Ectodermal cell (in vitro differentiated cells): Measurements from ENCODE around the gene KLC1.

ENCODE experiments used
- H3K27ac ChIP-seq: 2 replicates; pipeline ENCODE4 v1.7.0; 2013; ENCODE audit warnings: mild to moderate bottlenecking, low read depth, low read length; ENCODE audit not compliant: insufficient read depth, poor library complexity, severe bottlenecking
- H3K27me3 ChIP-seq: 2 replicates; pipeline ENCODE4 v1.7.0; 2013; ENCODE audit warnings: mild to moderate bottlenecking, low read length; ENCODE audit not compliant: insufficient read depth, control insufficient read depth, poor library complexity, severe bottlenecking
- H3K36me3 ChIP-seq: one replicate; pipeline ENCODE4 v1.7.0; 2013; ENCODE audit warnings: low read length; ENCODE audit not compliant: control insufficient read depth, insufficient read depth
- H3K4me1 ChIP-seq: one replicate; pipeline ENCODE4 v1.7.0; 2013; ENCODE audit warnings: low read length; ENCODE audit not compliant: control insufficient read depth, insufficient read depth
- H3K4me3 ChIP-seq: 2 replicates; pipeline ENCODE4 v1.7.0; 2013; ENCODE audit warnings: low read depth, low read length, control low read depth; ENCODE audit not compliant: insufficient read depth
- H3K9me3 ChIP-seq: 2 replicates; pipeline ENCODE4 v1.7.0; 2013; ENCODE audit warnings: mild to moderate bottlenecking, low read length, moderate library complexity; ENCODE audit not compliant: control insufficient read depth
- WGBS, 2 experiments: methylation state at CpG; one replicate each; pipeline ENCODE4 v1.1.7; 2013; ENCODE audit warnings: missing lambda C conversion rate in 2 of 2; 5-methylcytosine and 5-hydroxymethylcytosine counted together

Gene KLC1

GRCh38 chr14:103696070-103696402 lies 67.0 kb downstream of the KLC1 start:
- no peak overlapping the region for H3K27ac ChIP-seq
- peaks cover 28% of the 10 kb centered on the region for H3K36me3 ChIP-seq
- H3K27me3 ChIP-seq, result no peaks in the 10 kb centered on the region
- H3K4me3 ChIP-seq, result no peak overlapping the region
- no peaks in the 10 kb centered on the region for H3K9me3 ChIP-seq
- 87 to 93% methylated on average over 10 to 13 of the region's 13 CpGs for WGBS, 2 experiments
- H3K4me1 ChIP-seq, result peaks cover 3% of the 10 kb centered on the region

GRCh38 chr14:103696466-103697071 lies 67.6 kb downstream of the KLC1 start:
- no peaks in the 10 kb centered on the region for H3K27me3 ChIP-seq

GRCh38 chr14:103697206-103697602 lies 68.2 kb downstream of the KLC1 start:
- 86 to 92% methylated on average over 3 of the region's 3 CpGs for WGBS, 2 experiments
- peaks cover 28% of the 10 kb centered on the region for H3K36me3 ChIP-seq

More at GRCh38 chr14:103696466-103697071, 67.6 kb downstream of the KLC1 start:
- H3K27ac ChIP-seq, result peak overlapping the region; percentile 36
- peaks cover 3% of the 10 kb centered on the region for H3K4me1 ChIP-seq
- peaks cover 28% of the 10 kb centered on the region for H3K36me3 ChIP-seq
- no peaks in the 10 kb centered on the region for H3K9me3 ChIP-seq
- H3K4me3 ChIP-seq, result no peak overlapping the region
- 83% methylated on average over 16 of the region's 17 CpGs for WGBS, 2 experiments

GRCh38 chr14:103697603-103698379 lies 68.8 kb downstream of the KLC1 start:
- Histone ChIP-seq H3K9me3 (no peaks in the 10 kb centered on the region), H3K27ac (no peak overlapping the region), H3K4me1 (peaks cover 3% of the 10 kb centered on the region), H3K27me3 (no peaks in the 10 kb centered on the region), H3K4me3 (no peak overlapping the region), H3K36me3 (peaks cover 28% of the 10 kb centered on the region)
- 94% methylated on average over 14 of the region's 14 CpGs for WGBS, 2 experiments

More at GRCh38 chr14:103697206-103697602, 68.2 kb downstream of the KLC1 start:
- H3K4me3 ChIP-seq, result no peak overlapping the region
- no peaks in the 10 kb centered on the region for H3K27me3 ChIP-seq
- peak overlapping the region; percentile 36 for H3K27ac ChIP-seq
- H3K4me1 ChIP-seq, result peaks cover 3% of the 10 kb centered on the region
- no peaks in the 10 kb centered on the region for H3K9me3 ChIP-seq

- H3K36me3 ChIP-seq, result peaks cover 29% of the 10 kb centered on the region
- WGBS, 2 experiments, result 94% methylated on average over 33 of the region's 33 CpGs
- H3K4me1 ChIP-seq, result peaks cover 3% of the 10 kb centered on the region
- no peaks in the 10 kb centered on the region for H3K27me3 ChIP-seq
- H3K4me3 ChIP-seq, result no peak overlapping the region
- peak overlapping the region; percentile 36 for H3K27ac ChIP-seq
- H3K9me3 ChIP-seq, result no peaks in the 10 kb centered on the region
Measured at GRCh38 chr14:103698380-103699260, 69.6 kb downstream of the KLC1 start.

- Histone ChIP-seq H3K27ac (no peak overlapping the region), H3K36me3 (peaks cover 32% of the 10 kb centered on the region), H3K27me3 (no peaks in the 10 kb centered on the region), H3K4me3 (no peak overlapping the region), H3K9me3 (no peaks in the 10 kb centered on the region), H3K4me1 (peaks cover 3% of the 10 kb centered on the region)
- 94% methylated on average over 17 of the region's 17 CpGs for WGBS, 2 experiments
Measured at GRCh38 chr14:103699261-103699661, 70.2 kb downstream of the KLC1 start.

GRCh38 chr14:103699901-103700752 lies 71.1 kb downstream of the KLC1 start:
- Histone ChIP-seq H3K4me1 (peaks cover 3% of the 10 kb centered on the region), H3K36me3 (peaks cover 32% of the 10 kb centered on the region), H3K9me3 (no peaks in the 10 kb centered on the region), H3K27me3 (no peaks in the 10 kb centered on the region), H3K27ac (no peak overlapping the region), H3K4me3 (no peak overlapping the region)
- 94% methylated on average over 25 of the region's 25 CpGs for WGBS, 2 experiments

- H3K4me3 ChIP-seq, result no peak overlapping the region
- no peaks in the 10 kb centered on the region for H3K9me3 ChIP-seq
- H3K4me1 ChIP-seq, result peaks cover 3% of the 10 kb centered on the region
- H3K27ac ChIP-seq, result no peak overlapping the region
- no peaks in the 10 kb centered on the region for H3K27me3 ChIP-seq
- peaks cover 33% of the 10 kb centered on the region for H3K36me3 ChIP-seq
- WGBS, 2 experiments, result 95 to 97% methylated on average over 20 of the region's 21 CpGs
Measured at GRCh38 chr14:103700753-103701490, 71.9 kb downstream of the KLC1 start.

- H3K4me3 ChIP-seq, result no peak overlapping the region
- H3K4me1 ChIP-seq, result no peaks in the 10 kb centered on the region
- WGBS, 2 experiments, result 95 to 96% methylated on average over 5 of the region's 5 CpGs
- no peaks in the 10 kb centered on the region for H3K27me3 ChIP-seq
- H3K9me3 ChIP-seq, result no peaks in the 10 kb centered on the region
- no peak overlapping the region for H3K27ac ChIP-seq
- peaks cover 35% of the 10 kb centered on the region for H3K36me3 ChIP-seq
Measured at GRCh38 chr14:103702095-103702494, 73.1 kb downstream of the KLC1 start.
